Epithelial cell of proximal tubule (primary cell): ENCODE results near the gene GSC2. TPM values are rescaled to one million over a fixed set of nuclear protein-coding genes. Genes with fewer than 3 reads are reported as not detected.

Experiments
- DNase-seq: peaks from one replicate; pipeline ENCODE4 v3.0.0-alpha.2; 2011; ENCODE audit warnings: low read depth
- H3K4me3 ChIP-seq: 2 replicates; pipeline ENCODE4 v1.5.1; 2011; ENCODE audit warnings: low read depth, mild to moderate bottlenecking, low read length
- total RNA-seq: library from RNA; depleted of rRNA; stranded (reverse); fragments of >200 nt; gene quantifications from 2 replicates; pipeline ENCODE4 v1.2.3, GENCODE V29; 2015
- TF ChIP-seq, protein P1 (sequence below): conservative IDR thresholded peaks from 2 replicates; pipeline ENCODE4 v1.5.1; 2012; ENCODE audit warnings: low read depth, mild to moderate bottlenecking, low read length

Gene GSC2
- total RNA-seq, 1 donor from 2014 or later, result not detected

DNA sequence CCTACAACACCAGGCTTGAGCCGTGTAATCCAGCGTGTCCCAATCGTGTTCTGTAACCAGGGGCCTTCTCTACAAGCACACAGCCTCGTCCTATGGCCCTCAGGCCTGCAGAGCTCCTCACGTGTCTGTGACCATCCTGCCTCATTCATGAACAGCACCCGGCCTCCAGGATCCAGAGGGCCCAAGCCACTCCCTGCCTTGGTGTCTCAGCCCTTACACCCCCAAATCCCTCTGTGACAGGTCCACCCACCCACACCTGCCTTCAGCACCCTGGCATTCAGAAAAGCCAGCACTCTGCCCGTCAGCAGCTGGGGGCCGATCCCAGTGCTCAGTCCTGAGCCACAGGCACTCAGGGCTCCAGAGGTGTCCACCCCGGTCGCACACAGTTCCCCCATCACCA, 13.2 kb downstream of the GSC2 start:
- DNase-seq, result no peak
- TF ChIP-seq, protein P1, sequence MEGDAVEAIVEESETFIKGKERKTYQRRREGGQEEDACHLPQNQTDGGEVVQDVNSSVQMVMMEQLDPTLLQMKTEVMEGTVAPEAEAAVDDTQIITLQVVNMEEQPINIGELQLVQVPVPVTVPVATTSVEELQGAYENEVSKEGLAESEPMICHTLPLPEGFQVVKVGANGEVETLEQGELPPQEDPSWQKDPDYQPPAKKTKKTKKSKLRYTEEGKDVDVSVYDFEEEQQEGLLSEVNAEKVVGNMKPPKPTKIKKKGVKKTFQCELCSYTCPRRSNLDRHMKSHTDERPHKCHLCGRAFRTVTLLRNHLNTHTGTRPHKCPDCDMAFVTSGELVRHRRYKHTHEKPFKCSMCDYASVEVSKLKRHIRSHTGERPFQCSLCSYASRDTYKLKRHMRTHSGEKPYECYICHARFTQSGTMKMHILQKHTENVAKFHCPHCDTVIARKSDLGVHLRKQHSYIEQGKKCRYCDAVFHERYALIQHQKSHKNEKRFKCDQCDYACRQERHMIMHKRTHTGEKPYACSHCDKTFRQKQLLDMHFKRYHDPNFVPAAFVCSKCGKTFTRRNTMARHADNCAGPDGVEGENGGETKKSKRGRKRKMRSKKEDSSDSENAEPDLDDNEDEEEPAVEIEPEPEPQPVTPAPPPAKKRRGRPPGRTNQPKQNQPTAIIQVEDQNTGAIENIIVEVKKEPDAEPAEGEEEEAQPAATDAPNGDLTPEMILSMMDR, result no peak
- H3K4me3 ChIP-seq, result no peak overlapping the region

DNA sequence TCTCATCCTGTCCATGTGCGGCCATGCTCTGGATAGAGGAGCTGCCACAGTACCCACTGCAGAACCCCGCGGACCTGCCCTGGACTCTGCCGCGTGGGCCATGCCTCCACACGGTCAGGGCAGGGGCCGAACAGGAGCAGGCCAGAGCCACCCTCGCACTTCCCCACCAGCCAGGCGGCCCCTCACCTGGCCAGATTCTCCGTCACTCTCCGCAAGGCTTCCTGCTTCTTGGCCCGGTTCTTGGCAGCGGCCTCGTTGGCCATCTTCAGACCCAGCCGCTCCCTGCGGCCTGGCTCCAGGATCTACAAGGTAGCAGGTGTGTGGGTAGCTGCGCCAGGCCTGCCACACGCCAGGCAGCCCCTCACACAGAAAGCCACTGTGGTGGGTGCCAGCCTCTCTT, 15.2 kb downstream of the GSC2 start:
- TF ChIP-seq, protein P1, result no peak
- DNase-seq, result no peak
- no peak overlapping the region for H3K4me3 ChIP-seq

DNA sequence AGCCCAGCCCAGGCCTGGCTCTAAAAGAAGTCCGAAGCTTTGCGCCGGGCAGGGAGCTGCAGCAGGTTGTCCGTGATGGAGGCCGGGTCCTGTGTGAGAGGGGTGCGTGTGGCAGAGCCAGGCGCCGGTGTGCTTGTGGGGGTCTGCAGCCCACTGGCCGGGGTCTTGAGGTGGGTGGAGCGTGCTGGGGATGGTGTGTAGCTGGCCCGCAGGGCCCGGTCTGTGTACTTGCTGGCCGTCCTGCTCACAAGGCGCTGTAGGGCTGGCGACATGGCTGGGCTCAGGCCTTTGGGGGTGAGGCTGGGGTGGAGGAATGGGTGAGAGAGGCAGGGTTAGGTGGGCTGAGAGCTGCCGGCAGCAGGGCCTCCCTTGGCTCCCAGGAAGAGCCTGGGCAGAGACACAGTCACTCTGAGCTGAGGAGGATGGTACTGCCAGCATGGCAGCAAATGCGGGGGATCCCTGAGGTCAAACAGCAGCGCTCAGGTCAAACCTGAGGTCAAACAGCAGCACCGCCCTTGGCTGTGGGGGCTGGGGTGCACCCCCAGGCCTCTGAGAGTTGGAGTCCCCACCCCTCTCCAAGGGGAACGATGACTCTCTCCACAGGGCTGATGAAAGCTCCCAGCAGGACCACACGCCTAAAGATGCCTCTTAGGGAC, 15.8 kb downstream of the GSC2 start:
- TF ChIP-seq, protein P1, result no peak
- no peak overlapping the region for H3K4me3 ChIP-seq
- DNase-seq, result no peak

DNA sequence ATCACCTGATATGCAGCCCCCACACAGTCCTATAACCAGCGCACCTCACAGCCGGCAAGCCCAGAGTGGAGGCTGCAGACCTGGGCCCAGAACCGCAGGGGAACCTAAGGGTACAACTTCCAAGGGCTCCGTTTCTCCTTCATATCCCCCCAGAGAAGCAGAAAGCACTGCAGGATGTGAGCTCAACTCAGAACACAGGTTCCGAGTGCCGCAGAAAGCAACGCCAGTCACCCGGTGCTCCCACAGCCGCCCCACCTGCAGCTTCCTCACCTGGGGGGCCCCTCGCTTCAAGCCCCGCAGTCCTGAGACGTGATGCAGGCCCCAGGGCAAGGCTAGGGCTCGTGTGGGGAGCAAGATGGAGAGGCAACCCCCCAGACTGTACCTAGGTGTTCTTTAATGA, 16.5 kb downstream of the GSC2 start:
- no peak overlapping the region for H3K4me3 ChIP-seq
- TF ChIP-seq, protein P1, result no peak
- DNase-seq, result no peak

DNA sequence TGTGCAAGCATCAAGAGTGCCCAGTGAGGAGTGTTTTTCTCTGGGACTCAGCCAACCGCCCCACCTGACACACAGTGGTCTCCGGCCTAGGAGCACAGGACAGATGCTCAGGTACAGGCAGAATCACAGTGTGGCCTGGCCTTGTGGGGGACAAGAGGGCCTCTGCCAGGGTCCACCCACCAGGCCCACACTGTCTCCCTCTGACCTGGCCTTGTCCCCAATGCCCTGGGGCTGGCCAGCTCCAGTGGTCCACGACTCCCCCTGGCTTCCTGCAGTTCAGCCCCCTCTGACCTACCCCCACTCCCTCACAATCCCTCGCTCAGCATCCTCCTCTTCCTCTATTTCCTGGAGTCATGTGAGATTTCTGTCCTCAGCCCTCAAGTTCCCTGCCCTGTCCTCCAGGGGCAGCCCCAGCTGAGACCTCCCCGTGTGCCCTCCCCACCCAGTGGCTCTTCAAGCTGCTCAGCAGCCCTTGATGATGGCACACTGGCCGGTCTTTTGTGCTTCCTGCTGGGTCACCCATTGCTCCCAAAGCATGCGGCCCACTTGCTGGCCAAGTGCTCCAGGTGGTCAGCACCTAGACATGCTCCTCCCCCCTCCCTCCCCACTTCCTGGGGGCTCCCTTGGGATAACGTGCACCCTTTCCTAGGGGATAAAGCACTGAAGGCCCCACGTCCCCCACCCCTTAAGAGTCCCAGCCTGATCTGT, 17.2 kb downstream of the GSC2 start:
- DNase-seq, result no peak
- H3K4me3 ChIP-seq, result no peak overlapping the region
- TF ChIP-seq, protein P1, result no peak

DNA sequence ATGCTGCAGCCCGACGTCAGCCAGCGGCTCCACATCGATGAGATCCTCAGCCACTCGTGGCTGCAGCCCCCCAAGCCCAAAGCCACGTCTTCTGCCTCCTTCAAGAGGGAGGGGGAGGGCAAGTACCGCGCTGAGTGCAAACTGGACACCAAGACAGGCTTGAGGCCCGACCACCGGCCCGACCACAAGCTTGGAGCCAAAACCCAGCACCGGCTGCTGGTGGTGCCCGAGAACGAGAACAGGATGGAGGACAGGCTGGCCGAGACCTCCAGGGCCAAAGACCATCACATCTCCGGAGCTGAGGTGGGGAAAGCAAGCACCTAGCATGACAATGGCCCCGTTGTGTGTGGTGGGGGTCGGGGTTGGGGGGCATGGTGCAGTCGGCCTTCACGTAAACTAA, 17.9 kb downstream of the GSC2 start:
- DNase-seq, result no peak
- TF ChIP-seq, protein P1, result no peak
- no peak overlapping the region for H3K4me3 ChIP-seq

DNA sequence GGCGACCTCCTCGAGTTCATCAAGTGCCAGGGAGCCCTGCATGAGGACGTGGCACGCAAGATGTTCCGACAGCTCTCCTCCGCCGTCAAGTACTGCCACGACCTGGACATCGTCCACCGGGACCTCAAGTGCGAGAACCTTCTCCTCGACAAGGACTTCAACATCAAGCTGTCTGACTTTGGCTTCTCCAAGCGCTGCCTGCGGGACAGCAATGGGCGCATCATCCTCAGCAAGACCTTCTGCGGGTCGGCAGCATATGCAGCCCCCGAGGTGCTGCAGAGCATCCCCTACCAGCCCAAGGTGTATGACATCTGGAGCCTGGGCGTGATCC, 18.4 kb downstream of the GSC2 start:
- no peak for DNase-seq
- TF ChIP-seq, protein P1, result no peak
- H3K4me3 ChIP-seq, result no peak overlapping the region
